KBM-7 (cell line): ENCODE data around the gene EML5.
"Not testable (repeated sequence)": the region's sequence is repeated elsewhere in the genome, so short reads cannot be mapped to it uniquely, and the experiment has no call there.

Experiments used
- DNase-seq: peaks from one replicate; pipeline ENCODE4 v3.0.0-alpha.2; 2015
- in situ Hi-C: fragments of 300-500 bp; cut with MboI; formaldehyde crosslinking; loops from 2 replicates; pipeline ENCODE4 v1.14.3; 2020; ENCODE audit warnings: low sequenced_read_pairs, low pct_unique_long_range_greater_than_20kb, mixed read lengths

EML5 gene

DNA sequence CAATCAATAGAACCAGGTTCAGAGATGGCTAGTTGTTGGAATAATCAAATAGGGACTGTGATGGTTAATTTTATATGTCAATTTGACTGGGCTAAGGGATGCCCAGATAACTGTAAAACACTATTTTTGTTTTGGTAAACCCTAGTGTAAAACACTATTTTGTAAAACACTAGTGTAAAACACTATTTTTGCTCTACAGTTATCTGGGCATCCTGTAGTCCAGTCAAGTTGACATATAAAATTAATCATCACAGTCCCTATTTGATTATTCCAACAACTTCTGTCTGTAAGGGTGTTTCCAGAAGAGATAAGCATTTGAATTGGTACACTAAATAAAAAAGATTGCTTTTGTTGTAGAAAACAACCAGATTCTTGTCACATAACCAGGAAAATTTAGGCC, 15.6 kb upstream of the EML5 start:
- in situ Hi-C loops: no loop called here

DNA sequence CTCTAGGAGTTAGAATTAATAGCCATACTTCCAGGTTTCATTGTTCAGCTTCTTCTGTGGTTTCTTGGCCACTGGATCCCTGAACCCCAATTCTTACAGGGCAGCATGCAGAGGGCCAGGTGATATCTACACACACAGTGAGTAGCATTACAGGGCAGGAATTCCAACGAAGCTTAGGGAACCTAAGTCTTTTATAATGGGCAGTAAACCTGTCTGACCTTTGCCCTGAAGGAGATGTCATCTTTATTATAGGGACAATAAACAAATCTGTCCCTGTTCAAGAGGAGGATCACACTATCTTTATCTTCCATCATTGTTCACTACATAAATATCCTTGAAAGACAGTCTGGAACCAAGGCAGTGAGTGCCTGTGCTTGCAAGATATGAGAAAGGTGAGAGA, 11.7 kb upstream of the EML5 start:
- DNase-seq: no peak

More for the DNA sequence above, 15.6 kb upstream of the EML5 start:
- DNase-seq: no peak

DNA sequence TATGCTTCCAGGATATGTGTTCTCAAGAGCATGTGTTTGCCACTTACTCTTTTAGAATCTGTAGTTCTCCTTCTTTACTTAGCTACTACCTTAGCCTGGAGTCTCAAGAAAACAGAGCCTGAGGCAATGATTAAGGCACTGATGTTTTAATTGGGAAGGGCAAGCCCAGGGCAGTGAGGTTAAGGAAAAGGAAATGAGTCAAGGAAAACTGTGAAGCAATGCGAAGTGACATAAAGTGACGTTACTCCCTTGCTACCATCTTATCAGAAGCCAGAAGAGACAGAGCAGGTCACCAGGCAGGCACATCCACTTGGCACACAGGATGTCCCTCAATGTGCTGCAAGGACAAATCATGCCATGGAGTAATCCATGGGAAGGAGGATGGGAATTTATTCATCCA, 11.3 kb upstream of the EML5 start:
- in situ Hi-C loops: no loop called here
- no peak for DNase-seq

More for the DNA sequence above, 11.7 kb upstream of the EML5 start:
- in situ Hi-C loops: no loop called here

DNA sequence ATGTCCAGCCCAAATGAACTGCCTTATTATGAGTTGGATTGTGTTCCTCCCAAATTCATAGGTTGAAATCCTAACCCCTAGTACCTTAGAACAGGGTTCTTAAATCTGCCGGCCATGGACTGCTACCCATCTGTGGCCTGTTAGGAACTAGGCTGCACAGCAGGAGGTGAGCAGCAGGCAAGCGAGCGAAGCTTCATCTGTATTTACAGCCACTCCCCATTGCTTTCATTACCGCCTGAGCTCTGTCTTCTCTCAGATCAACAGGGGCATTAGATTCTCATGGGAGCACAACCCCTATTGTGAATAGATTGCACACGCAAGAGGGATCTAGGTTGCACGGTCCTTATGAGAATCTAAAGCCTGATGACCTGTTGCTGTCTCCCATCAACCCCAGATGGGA, 9.8 kb upstream of the EML5 start:
- in situ Hi-C loops: no loop called here

DNA sequence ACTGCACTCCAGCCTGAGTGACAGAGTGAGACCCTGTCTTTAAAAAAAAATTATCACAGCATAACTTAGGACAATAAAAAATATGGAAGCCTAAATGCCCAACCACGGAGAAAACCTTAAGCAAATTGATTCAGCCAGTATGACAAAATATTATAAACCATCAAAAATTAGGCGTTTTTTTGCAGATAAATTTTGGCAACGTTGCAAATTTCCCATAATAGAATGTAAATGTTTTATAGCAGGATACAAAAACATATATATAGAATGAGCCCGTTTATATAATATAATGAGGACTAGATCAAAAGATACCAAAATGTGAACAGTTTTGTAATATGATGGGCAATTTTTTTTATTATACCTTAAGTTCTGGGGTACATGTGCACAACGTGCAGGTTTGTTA, 6.8 kb upstream of the EML5 start:
- in situ Hi-C loops: no loop called here
- DNase-seq: no peak

More for the DNA sequence above, 9.8 kb upstream of the EML5 start:
- DNase-seq: no peak

DNA sequence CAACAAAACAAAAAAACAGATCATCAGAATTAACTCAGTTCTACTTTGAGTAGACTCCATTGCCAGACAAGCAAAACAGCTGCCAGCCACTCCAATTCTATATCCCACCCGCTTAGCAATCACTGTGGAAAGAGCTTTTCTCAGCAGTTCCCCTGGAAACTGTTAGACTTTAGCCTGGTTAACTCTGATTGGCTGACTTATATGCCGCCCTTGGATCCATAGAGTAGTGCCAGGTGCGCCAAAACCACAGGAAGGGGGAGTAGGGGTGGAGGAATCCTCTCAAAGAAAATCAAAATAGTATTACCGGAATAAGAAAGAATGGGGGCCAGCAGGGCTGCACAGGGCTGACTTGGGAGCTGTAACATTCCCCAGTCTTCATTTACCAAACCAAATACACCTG, 5.4 kb upstream of the EML5 start:
- no peak for DNase-seq

DNA sequence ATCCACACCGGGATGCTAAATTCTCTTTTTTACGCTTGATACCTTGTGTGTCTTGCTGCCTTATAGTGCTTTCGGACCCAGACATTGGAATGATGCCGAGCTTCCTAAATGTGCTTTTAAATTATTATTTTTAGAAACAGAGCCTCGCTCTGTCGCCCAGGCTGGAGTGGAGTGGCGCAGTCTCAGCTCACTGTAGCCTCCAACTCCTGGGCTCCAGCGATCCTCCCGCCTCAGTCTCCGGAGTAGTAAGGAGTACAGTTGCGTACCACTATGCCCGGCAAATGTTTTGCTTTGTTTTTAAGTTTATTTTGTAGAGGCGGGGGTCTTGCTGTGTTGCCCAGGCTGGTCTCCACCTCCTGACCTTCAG, 489 bp upstream of the EML5 start:
- DNase-seq: no peak

More for the DNA sequence above, 5.4 kb upstream of the EML5 start:
- in situ Hi-C loops: no loop called here

DNA sequence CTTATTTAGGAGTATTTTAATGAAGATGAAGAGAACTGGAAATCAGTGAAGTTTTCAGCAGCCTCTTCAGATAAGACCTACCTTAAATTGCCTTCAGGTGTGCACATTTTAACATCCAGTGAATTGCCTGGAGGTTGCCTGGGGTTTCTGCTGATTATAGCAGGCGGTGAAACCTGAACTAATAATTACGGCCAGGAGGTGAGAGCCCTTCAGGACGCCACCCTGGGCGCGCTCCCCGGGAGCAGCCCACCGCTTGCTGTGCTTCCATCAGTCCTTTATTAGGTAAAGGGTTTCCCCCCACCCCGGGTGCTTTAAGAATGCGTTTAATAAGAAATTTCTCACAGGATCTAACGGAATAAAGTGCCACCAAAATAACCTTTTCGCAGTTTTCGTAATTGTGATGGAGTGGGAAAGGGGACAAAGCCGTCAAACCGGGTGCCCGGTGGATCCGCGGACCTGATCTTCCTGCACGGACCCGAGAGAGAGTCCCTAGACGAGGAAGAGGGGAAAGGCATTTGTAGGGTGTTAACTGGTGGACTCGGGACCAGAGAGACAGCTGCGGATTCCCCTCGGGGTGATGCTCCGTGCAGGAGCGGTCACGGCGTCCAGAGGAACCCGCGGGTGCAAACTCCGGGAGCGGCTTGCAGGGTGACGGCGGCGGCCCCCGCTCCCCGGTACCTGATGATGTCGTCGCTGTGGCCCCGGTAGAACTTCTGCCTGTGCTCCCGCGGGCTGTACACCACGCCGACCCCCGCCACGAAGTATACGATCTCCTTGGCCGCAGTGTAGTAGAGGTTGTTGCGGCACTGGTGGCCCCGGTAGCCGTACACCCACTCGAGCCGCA, 902 bp downstream of the EML5 start:
- DNase-seq: peak; percentile 38
- in situ Hi-C loops: no loop called here

More for the DNA sequence above, 489 bp upstream of the EML5 start:
- in situ Hi-C loops: no loop called here

DNA sequence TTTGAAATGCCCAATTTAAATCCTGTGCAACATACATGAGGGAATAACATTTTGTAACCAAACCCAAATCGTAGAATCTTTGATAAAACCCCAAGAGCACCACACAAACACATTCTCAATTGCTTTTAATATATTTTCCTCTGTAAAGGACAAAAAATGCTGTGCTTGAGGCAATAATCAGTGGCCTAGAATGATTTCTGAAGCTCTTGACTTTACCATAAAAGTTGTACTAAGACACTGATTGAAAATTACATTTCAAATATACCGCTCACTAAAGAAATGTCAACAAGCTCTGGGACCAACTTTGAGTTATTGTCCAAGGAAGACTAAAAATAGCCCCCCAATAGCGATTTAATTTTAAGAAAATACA, 1.5 kb downstream of the EML5 start:
- in situ Hi-C loops: no loop called here
- DNase-seq: no peak

DNA sequence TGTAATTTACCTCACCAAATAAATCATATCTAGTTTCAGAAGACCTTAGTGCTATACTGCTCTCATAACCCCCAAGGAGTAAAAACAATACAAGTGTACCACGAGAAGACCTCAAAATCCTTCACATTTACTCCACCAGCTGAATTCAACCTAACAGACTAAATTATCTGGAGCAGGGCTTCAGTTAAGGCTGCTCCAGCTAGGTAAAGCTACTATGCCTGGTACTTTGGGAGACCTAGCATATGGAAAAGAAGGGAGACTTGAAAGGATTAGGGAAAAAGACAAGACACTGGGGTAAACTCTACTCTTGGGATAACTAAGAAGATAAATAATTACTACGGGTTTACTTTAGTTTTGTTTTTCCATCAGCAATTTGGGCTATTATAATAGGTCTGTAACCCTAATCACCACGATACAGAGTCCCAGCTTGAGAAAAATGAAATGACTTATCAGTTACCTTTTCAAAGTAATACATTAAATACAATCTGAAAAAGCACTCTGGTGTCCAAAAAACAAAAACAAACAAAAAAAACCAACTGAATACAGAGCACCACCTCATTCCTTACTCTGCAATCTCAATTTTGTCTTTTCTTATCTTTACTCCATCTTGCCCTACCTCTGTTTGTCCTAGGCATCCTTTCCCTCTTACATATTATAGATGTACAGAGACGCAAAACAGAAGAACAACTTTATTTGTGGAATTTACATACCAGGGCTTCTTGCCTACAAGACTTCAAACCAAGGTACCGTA, 2.1 kb downstream of the EML5 start:
- DNase-seq: no peak
- in situ Hi-C loops: no loop called here

DNA sequence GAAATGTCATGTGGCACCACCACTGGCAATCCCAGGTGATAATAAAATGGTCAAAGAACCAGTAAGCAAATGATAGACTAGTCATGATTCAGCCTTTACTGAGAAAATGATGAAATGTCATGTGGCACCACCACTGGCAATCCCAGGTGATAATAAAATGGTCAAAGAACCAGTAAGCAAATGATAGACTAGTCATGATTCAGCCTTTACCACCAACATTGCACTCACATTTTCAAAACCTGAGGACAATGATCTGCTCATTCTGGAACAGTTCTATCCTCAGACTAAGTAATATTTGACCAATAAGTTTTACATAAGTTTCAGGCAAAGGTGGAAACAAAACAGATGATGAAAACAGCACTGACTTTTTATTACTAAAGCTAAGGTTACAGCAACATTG, 3.2 kb downstream of the EML5 start:
- in situ Hi-C loops, DNase-seq: not testable (repeated sequence)

DNA sequence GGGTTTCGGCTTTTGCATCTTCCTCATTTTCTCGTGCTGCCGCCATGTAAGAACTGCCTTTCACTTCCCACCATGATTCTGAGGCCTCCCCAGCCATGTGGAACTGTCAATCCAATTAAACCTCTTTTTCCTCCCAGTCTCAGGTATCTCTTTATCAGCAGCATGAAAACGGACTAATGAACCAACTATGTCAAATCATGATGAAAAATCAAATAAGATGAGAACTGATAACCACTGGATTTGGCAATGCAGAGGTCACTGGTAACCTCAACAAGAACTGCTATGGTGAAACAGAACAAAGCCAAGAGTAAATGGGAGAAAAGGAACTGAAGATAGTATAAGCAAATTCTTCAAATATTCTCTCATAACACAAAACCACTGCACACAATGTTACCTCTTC, 6.0 kb downstream of the EML5 start:
- in situ Hi-C loops: no loop called here
- no peak for DNase-seq

DNA sequence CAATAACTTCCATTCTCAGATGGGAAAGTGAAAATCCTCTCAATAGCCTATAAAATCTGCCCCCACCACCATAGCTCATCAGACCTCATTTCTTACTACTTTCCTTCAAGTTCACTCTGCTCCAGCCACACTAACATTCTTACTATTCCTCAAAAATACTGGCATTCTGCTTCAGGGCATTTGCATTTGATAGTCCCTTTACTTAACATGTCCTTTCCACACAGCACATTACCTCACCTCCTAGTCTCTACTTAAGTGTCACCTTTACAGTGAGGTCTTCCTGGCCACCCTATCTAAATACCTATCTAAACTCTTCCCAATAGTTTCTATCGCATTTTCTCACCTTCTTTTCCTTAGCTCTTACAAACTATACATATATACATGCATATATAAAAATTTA, 6.8 kb downstream of the EML5 start:
- in situ Hi-C loops: no loop called here
- no peak for DNase-seq

DNA sequence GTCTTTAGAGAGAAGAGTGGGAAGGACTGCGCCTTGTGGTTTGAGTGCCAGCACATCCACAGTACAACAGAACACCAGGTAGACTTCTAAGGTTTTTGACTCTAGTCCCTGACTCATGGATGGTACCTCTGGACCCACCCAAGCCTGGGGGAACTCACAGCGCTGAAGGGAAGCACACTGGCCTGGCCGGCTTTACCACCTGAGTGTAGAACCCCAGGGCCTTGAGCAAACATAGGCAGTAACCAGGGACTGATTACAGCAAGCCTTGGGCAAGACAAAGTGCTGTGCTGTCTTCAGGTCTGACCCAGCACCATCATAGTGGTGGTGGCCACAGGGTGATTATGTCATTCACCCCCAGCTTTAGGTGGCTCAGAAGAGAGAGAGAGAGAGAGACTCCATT, 17.2 kb downstream of the EML5 start:
- in situ Hi-C loops: no loop called here
- DNase-seq: no peak

DNA sequence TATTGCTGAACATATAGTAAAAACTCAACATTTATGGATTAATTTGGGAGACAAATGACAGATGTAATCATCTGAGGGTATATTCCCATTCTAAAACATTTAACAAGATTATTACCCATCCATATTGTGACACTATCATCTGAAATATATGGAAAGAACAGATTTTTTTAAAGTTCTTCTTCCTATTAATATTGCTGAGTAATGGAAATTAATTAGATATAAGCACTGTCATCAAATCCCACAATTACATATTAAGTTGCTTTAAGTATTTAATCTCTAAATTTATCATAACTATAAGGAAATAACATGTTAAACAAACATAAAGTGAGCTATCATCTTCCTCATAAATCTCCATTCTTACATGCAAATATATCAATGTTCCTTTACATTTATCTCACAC, 22.0 kb downstream of the EML5 start:
- in situ Hi-C loops: no loop called here
- no peak for DNase-seq

DNA sequence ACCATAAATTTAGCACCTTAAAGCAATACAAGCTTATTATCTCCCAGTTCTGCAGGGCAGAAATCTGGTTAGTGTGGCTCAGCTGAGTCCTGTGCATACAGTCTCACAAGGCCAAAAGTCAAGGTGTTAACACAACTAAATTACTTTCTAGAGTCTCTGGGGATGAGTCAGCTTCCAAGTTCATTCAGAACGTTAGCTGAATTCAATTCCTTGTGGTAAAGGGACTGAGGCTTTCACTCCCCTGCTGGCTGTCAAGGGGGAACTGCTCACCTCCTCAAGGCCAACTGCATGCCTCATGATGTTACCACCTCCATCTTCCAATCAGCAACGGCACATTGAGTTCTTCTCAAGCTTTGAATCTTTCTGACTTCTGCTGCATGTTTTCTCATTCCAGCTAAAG, 27.6 kb downstream of the EML5 start:
- no peak for DNase-seq
- in situ Hi-C loops: no loop called here

DNA sequence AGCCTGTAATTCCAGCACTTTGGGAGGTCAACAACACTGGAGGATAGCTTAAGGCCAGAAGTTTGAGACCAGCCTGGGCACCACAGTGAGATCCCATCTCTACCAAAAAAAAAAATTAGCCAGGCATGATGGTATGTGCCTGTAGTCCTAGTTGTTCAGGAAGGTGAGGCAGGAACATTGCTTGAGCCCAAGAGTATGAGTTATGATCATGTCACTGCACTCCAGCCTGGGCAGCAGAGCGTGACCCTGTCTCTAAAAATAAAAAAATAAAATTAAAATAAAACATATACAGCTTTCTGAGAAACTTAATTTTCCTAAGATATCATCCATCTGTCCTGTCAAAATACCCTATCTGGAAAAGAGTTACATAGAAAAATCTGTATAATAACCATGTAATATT, 38.9 kb downstream of the EML5 start:
- in situ Hi-C loops: no loop called here
- DNase-seq: no peak

DNA sequence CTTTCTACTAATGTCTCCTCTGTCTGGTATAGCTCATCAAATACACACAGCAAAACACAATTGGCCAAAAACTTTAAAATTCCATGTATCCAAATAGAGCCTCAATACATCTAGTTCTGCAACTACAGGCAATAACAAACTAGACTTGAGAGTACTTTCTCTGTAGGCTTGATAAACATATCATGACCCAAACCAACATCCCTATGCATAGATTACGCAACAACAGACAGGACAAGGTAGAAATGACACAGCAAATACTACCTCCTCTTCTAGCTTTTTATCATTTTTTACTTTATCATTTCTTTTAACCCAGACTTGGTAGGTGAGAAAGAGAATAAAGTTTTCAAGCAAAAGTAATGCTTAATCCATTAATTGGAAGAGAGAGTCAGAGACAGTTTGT, 41.8 kb downstream of the EML5 start:
- DNase-seq: no peak
- in situ Hi-C loops: no loop called here

DNA sequence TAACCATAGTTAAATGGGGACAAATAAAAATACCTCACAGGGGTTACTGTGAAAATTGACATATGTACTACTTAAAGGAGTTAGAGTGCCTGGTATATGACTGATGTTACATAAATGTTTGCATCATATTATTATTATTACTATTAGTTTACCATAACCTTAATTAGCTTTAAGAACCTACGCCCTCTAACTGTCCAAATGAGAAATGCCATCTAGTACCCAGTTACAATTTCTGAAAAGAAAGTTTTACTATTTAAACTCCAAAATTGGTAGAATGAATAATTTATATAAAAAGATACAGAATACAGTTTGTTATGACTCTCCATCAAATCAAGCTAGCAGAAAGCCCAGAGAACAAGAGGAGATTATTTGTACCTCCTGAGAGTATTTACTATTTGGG, 42.3 kb downstream of the EML5 start:
- in situ Hi-C loops: no loop called here
- no peak for DNase-seq

DNA sequence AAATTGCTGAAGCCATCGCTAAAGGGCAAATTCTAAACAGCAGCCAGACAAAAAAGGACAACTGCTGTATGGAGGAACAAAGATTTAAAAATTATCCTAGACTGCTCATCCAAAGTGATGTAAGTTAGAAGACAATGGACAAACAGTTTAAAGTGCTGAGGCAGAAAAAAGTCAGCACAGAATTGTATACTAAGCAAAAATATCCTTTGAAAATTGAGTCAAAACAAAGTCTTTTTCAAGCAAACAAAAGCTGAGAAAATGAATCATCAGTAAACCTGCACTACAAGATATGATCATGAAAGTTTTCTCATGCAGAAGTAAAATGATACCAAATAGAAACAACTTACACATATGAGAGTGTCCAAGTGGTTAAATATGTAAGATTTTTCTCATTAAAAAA, 43.6 kb downstream of the EML5 start:
- no peak for DNase-seq
- in situ Hi-C loops: no loop called here

DNA sequence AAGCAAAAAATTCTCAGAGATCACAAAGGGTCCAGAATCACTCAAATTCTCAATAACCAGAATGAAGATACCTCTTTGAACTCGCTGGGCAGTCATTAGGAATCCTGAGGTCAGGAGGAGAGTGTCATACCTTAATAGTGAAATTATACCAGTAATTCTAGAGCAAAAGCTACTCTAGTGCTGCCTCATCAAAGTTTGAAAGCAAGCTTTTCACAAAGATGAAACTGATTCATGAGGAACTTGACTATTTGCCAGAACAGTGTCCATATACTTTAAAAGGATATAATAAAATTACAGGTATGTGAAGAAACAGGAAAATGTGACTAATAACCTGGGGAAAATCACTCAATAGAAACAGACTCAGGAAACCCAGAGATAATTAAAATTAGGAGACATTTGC, 44.5 kb downstream of the EML5 start:
- DNase-seq: no peak
- in situ Hi-C loops: no loop called here
